ENCODE data around the gene NFKBIE.
"Not testable (repeated sequence)": the region's sequence is repeated elsewhere in the genome, so short reads cannot be mapped to it uniquely, and the experiment has no call there.

The NFKBIE gene

DNA sequence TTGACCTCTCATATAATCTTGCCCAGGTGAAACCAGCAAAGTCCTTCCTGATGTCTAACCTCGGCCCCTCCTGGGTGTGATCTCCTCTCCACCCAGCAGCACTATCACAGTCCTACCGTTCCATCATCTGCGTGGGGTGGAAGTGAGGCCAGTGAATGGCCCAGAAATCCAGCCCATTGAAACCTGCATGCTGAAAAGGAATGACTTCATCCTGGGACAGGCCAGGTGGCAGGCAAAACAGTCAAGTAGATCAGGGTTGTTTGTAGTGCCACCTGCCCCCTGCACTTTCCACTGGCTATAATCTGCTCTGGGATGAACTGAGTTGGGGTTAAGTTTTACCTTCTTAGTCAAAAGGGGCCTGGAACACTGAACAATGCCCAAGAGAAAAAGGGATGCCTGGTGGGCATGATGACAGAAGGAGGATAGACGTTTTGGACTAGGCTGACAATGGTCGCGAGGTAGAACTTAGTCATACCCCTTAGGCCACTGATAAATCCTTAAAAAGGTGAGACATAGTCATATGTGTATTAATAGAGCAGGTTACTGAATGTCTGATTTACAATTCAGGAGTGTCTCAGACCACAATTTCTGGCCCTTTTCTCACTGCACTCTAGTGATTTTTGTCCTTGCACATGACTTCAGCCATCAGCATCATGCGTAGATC is 26.5 kb downstream of the NFKBIE start:
- no peak for DNase-seq

DNA sequence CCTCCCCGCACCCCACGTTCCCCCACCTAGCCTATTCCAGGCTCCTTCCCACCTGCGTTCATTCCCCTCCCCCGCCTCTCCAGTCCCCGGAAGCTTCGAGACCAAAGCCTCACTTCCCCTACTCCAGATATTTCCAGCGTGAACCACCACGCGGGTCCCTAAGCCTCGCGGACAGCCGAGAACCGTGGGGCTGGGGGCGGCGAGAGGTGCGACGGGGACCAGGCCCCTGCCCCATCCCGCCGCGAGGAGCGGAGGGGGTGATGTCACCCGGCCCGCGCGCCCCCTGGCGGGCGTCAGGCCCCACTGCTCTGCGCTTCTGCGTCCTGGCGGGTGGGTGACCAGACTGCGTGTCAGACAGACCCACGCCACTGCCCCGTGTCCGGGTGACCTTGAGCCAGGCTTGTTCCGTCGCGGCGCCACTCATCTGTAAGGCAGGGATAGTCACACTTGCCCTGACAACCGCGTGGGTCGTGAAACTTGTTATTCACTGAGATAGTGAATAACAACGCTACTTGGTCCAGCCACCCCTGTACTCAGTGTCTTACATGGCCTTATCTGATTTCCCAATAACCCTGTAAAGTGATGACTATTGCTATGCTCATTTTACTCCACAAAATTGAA is 27.4 kb downstream of the NFKBIE start:
- peak; percentile 74 for DNase-seq

DNA sequence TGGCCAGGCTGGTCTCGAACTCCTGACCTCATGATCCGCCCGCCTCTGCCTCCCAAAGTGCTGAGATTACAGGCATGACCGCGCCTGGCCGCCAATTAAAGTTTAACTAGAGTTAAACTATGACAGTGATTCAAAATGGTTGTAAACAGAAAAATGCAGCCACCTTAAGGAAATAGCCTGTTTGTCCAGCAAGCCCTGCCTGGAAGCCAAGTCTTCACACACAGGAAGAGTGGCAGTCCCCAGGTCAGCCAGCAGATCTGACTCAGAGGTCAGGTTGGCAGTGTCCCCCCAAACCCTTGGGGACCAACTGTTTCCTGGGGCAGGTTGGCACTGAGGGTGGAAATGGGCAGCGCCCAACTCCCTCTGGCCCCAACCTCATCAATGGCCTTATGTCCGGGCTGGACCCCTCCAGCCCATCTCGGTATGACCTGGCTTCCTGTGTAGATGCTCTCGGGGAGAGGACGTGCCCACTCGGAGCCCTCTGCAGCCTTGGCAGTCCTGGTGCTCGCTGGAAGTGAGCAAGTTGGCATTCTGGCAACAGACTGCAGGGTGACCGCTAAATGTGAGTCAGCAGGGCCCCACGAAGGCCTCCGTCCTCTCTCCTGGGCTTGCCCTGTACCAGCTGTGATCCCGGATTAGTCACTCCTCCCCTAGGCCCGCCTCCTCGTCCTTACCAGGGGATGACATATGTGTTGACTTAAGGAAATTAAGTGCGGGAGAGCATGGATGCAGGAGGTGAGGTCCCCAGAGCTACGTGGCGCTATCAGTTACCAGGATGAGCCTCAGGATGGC is 28.1 kb downstream of the NFKBIE start:
- DNase-seq, result peak; percentile 95

DNA sequence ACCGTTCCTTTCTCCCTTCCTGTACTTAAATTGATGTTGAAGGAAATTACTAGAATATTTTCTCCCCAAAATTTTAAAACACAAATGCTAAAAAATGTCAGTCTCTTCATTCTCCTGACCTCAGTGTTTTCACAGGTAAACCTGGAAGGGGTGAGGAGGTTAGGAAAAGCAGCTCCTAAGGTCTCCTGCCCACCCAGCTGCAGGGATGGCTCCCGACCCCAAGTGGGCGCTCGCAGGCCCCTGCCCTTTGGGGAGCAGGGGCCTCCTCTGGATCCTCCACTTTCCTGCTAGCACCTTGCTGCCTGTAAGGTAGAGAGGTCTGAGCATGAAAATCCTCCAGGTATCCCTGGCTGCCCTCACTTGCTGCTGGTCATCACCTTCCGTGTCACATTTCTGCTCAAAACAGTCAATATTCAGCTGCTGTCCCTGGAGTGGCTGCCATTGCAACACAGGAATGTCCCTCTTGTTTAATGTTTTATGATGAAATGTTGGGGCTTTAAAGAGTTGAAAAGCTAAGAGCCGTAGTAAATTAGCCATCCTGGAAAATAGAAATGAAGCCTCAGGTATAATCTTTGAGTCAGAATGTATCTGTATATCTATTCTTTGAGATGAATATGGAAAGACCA is 29.3 kb downstream of the NFKBIE start:
- DNase-seq, result no peak

DNA sequence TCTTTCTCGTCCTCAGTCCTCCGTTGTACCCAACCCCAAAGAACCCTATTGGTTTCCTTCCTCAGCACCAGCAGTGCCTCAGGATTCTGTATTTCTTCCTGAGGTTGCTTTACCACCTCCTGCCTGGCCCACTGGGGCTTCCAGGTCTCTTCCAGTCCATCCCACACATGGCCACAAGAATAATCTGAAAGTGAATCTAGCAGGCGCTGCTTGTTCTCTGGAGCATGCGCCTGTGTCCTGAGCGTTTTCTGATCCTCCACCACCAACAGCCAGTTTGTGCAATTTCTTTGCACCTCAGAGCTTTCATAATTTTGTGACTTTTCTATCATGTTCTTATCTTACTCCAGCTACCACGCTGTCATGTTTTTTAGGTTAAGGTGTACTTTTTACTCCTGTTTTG is 30.1 kb downstream of the NFKBIE start:
- no peak for DNase-seq

DNA sequence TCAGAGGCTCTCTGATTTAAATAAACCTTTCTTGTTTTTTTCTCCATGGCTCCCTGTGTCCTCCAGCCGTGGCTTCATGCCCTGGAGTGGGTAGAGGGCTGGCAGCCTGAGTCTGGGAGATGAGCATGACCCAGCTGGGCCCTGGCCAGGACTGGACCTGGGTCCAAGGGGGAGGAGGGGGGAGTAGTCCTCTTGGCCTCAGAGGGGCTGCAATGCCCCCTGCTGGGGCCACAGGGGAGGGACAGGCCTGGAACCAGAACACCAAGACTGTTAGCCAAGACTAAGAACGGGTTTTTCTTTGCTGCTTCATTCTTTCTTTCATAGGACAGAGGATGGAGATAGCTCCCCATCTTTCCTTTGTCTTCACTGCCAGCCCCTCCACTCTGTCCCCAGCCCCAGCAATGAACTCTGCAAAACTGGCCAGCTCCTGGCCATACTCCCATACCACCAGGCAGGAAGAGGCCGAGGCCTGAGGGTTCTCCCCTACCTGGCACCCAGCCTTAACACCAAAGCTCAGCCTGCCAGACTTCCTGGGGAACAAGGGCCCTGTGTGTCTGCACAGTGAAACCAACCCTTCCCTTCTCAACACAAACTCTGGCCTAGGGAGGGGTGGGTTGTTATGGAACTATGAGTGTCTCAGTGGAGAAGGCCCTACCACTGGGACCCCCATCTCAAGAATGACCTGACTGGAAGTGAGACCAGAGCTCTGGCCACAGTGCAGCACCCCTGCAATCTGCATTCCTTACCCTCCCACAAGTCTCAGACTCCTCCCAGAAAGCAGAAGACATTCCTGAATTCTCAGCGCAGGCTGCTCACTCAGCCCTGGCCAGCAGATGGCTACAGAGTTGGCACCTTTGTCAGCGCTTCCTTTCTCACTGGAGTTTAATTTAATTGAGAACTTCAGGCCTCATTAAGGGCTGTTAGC is 31.0 kb downstream of the NFKBIE start:
- peak; percentile 54 for DNase-seq

DNA sequence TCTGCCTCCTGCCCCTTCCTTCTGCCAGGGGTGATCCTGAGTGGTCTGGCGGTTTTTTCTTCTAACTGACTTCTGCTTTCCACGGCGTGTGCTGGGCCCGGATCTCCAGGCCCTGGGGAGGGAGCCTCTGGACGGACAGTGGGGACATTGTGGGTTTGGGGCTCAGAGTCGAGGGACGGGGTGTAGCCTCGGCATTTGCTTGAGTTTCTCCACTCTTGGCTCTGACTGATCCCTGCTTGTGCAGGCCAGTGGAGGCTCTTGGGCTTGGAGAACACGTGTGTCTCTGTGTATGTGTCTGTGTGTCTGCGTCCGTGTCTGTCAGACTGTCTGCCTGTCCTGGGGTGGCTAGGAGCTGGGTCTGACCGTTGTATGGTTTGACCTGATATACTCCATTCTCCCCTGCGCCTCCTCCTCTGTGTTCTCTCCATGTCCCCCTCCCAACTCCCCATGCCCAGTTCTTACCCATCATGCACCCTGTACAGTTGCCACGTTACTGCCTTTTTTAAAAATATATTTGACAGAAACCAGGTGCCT is 31.7 kb downstream of the NFKBIE start:
- no peak for DNase-seq

DNA sequence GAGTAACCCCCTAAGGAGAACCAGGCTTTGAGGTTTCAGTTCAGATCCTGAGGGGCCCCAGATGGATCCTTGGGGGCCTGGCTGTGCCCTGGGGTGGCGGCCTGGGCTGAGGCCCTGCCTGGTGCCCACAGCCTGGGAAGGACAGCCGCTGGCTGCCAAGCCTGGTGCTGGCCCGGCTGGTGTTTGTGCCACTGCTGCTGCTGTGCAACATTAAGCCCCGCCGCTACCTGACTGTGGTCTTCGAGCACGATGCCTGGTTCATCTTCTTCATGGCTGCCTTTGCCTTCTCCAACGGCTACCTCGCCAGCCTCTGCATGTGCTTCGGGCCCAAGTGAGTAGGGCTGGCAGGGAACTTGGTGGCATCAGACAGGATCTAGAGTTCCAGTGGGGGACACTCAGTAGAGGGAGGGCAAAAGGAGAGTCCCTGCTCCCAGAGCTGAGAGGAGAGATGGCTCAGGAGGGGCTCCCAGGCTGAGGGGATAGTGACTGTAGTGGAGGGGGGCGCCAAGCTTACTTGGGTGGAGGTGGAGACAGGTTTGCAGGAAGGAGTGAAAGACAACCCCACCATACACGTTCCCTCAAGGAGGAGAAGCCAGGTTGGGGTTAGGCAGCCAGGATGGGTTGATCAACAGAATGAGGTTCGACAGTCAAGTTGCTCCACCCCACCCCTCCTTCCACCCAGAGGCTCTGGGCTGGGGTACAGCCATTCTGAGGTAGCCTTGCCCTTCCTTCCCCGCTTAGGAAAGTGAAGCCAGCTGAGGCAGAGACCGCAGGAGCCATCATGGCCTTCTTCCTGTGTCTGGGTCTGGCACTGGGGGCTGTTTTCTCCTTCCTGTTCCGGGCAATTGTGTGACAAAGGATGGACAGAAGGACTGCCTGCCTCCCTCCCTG is 32.4 kb downstream of the NFKBIE start:
- DNase-seq, result no peak

DNA sequence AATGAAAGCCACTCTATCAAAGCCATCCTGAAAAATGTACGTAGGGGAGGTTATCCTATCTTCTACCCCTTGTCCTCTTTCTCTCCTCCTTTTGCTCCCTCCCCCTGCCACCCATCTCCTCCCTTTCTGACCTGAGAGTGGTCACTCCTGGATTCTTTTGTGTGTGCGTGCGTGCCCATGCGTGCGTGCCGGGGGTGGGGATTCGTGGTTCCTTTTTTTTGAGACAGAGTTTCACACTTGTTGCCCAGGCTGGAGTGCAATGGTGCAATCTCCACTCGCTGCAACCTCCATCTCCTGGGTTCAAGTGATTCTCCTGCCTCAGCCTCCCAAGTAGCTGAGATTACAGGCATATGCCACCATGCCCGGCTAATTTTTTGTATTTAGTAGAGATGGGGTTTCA is 33.9 kb downstream of the NFKBIE start:
- DNase-seq, result not testable (repeated sequence)

DNA sequence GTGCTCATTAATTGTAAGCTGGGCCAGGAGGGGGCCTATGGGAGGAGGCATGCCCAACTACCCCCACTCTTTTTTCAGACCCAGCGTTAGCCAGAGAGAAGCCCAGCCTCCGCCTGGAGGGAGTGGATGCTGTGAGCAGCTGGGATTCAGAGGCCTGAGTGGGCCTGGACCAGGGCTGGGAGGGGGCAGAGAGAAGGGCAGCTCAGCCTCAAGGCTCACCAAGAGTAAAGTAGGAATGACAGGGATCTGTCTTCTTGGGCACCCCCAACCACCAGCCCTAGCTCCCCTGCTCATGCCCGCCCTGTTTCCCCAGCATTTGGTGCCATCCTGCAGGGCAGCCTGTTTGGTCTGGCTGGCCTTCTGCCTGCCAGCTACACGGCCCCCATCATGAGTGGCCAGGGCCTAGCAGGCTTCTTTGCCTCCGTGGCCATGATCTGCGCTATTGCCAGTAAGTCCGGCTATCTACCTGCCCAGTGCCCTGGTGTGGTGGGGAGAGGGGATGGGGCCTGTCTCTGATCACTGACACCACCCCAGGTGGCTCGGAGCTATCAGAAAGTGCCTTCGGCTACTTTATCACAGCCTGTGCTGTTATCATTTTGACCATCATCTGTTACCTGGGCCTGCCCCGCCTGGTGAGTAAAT is 35.2 kb downstream of the NFKBIE start:
- DNase-seq, result no peak

DNA sequence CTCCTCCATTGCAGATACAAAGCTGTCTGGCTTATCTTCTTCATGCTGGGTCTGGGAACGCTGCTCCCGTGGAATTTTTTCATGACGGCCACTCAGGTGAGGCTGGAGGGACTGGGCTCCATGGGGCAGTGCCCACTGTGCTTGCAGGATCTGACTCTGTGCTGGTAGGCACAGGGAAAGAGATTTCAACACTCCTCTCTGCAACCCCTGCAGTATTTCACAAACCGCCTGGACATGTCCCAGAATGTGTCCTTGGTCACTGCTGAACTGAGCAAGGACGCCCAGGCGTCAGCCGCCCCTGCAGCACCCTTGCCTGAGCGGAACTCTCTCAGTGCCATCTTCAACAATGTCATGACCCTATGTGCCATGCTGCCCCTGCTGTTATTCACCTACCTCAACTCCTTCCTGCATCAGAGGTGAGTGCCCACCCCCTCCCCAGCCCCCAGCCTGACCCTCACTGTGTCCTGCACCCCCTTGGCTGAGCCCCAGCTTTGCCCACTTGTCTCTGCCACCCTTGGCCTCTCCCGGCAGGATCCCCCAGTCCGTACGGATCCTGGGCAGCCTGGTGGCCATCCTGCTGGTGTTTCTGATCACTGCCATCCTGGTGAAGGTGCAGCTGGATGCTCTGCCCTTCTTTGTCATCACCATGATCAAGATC is 35.8 kb downstream of the NFKBIE start:
- DNase-seq, result no peak

DNA sequence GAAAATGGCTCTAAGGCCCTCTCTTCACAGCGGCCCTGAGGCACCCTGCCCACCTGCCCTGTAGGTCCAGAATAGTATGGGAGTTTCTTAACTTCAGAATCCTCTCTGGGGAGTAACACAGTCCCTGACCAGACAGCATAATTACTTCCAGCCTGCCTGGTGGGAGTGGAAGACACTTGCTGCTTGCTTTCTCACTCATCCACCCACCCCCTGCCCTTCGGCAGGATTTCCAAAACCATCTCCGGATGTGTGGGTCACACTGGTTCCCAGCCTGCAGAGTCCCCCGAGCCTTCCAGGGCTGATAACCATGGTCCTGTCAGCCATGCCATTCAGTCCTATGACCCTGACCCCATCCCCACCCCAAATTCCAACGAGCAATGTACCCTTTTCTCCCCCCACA is 36.5 kb downstream of the NFKBIE start:
- no peak for DNase-seq

DNA sequence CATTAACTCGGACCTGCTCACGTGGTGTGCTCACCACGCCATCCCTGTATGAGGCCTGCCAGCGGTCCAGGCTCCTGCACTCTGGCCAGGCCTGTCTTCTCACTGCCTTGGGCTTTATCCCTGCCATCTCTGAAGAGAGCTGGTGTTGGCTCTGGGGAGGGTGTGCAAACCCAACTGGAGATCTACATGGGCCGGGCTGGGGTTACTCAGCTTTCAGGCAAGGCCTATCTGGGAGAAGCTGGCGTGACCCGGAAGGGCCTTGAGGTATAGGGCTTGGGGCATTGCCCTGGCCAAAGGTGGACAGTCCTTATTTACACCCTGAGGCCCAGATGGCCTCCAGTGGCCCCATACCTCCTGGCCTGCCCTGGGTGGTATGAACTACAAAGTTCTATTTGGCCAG is 36.9 kb downstream of the NFKBIE start:
- no peak for DNase-seq

DNA sequence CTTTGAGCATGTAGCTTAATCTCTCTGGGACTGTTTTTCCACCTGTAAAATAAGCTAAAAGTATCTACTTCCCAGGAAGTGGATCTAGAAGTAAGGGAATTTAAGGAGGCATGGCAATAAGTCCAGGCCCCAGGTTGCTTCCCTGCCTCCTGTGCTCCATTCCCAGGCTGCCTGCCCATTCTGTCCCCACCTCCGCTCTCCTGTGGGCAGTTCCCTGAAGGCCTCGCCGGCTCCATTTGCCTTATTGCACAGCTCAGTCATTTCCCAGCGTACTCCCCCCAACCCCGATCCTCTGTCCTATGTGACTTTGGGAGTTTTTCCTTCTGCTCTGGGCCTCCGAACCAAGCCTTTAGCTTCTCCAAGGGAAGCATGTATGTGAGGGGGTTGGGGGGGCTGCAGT is 37.3 kb downstream of the NFKBIE start:
- no peak for DNase-seq

DNA sequence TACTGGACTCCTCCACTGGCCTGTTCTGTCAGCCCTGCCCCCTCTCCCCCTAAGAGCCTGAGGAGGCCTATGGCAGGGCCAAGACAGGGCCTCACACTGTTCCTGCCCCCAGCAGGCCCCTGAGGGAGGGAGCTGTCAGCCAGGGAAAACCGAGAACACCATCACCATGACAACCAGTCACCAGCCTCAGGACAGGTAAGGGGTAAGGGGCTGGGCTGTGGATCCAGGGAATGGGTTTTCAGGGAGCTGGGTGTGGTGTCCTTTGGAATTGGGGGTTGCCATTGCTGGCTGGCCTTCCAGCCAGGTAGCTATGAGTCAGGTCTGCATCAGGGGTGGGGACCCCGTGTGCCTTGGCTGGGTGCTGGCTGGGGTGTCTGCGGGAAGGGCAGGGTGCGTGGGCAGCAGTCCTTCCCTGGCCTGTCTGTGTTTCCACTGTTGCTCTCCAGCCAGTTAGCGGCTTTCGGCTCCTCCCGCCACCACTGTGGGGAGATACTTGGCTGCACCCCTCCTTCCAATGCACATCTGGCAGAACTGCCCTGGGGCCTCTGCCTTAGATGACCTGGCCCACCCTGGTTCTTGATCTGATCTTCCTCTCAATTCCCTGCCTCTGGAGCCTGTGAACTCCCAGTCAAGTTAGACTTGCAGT is 38.1 kb downstream of the NFKBIE start:
- peak; percentile 57 for DNase-seq

DNA sequence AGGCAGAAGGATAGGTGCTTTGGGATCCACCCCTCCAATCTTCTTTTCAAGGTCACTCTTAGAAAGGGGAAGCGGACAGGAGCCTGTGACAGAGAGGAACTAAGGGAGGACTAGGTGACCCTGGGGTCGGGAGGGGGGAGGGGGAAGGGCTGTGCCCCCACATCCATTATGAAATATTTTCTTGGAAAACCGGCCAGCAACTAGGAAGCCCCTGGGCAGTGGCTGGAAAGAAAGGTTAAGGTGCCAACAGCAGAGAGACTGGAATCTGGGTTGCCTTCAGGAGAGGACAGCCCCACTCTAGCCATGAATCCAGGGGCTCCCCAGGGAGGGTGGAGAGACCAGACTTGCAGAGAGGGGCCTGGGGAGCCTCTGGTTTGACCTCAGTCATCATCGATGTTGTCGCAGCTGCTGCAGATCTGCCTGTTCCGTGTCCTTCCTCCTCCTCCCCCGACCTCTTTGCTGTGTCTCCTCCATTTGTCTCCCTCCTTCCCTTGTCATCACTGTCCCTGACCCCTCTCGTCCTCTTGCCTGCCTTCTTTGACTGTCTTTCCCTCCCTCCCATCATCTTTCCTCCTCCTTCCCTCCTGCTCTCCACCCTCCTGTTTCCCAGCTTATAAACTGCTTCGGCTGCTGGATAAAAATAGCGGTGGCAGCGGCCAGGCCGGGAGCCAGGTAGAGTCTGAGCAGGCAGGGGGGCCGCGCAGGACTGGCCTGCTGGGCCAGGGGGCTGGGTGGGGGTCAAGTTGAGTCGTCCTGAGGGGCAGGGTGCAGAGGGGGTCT is 38.8 kb downstream of the NFKBIE start:
- no peak for DNase-seq

DNA sequence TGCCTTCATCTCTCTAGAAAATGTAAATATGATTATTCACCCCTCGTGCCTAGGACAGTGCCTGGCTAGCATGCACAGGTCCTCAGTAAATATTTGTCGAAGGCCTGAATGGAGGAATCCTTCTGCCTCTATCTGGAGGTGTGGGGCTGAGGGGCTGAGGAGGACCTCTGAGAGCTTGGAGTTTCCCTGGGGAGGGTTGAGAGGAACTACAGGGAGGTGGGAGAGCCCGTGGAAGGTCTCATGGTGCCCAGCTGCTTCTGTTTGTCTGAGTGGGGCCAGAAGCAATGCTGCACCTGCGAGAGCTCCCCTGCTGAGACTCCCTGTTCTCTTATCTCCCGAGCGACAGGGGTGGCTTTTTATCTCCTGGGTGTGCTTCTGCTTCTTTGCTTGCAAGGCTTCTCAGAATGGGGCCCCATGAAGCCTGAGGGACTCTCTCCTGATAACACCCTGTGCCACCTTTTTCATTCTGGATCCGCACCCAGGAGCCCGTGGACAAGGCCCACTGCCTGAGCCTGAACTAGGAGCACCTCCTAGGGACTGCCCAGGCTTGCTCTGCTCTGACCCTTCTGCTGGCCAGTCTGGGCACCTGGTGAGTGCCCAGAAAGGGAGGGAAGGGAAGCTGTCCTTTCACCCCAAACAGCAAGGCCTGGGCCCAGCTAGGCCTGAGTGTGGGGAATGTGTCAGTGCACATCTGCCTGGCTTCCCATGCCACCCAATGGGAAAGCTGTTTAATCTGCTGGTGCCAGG is 39.6 kb downstream of the NFKBIE start:
- peak; percentile 97 for DNase-seq

DNA sequence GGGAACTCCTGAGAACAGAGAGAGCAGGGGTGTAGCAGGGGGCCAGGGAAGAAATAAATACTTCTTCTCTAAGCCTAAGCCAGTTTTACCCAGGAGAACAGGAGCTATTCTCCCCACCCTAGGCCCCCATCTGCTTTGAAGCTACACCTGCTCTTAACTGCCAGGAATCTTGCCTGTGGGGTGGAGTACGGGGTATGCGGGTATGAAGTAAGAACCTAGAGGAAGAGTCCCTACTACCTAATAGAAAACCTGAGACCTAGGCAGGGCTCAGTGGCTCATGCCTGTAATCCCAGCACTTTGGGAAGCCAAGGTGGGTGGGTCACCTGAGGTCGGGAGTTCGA is 40.4 kb downstream of the NFKBIE start:
- no peak for DNase-seq
